ENCODE results near the gene TM4SF5. TPM values are rescaled to one million over a fixed set of nuclear protein-coding genes. Genes with fewer than 3 reads are reported as not detected.

The TM4SF5 gene
- total RNA-seq, 2 experiments from 2014 or later, result not detected

DNA sequence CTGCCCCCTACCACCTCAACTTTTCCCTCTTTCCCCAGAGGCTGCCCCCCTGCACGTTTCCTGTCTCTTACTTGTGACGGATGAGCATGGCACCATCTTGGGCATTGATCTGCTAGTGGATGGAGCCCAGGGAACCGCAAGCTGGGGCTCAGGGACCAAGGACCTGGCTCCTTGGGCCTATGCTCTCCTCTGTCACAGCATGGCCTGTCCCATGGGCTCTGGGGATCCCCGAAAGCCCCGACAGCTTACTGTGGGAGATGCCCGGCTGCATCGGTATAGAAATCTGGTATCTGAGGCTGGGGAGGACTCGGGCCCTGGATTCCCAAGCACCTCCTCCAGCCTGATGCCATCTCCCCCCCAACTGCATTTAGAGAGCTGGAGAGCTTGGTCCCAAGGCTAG lies 30.1 kb upstream of the TM4SF5 start:
- peaks cover 19% of the 10 kb centered on the region for H3K27me3 Mint-ChIP-seq

DNA sequence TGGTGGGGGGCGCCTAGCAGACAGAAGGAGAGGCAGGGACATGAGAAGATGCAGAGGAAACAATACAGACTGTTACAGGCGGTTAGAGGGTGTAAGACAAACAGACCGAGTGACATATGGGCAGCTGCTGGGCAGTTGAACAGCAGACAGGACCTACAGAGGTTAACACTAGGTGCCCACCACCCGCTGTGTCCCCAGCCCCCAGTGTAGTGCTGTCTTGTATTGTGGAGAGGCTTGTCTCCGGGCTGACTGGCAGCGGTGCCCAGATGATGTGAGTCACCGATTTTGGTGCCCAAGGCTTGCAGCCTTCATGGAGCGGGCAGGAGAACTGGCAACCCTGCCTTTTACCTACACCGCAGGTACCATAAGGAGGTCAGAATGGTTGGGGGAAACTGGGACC lies 29.6 kb upstream of the TM4SF5 start:
- H3K36me3 Mint-ChIP-seq (ENCODE audit: low read depth), result no peaks in the 10 kb centered on the region
- CTCF ChIA-PET, result interaction anchor here (0.6 kb wide), 1 partner anchor 175 kb away, joined by 3 read pairs; no protein-coding TSS in a partner anchor
- H3K4me1 Mint-ChIP-seq (ENCODE audit: low read depth), result peaks cover 19% of the 10 kb centered on the region
- H3K4me3 Mint-ChIP-seq, result no peak overlapping the region
- POLR2A ChIA-PET, result no interaction called here
- no peaks in the 10 kb centered on the region for H3K9me3 Mint-ChIP-seq
- ATAC-seq (no peak), DNase-seq (no peak)
- intact Hi-C loops (cut with micrococcal nuclease), result no loop called here
- TF ChIP-seq, protein P1, sequence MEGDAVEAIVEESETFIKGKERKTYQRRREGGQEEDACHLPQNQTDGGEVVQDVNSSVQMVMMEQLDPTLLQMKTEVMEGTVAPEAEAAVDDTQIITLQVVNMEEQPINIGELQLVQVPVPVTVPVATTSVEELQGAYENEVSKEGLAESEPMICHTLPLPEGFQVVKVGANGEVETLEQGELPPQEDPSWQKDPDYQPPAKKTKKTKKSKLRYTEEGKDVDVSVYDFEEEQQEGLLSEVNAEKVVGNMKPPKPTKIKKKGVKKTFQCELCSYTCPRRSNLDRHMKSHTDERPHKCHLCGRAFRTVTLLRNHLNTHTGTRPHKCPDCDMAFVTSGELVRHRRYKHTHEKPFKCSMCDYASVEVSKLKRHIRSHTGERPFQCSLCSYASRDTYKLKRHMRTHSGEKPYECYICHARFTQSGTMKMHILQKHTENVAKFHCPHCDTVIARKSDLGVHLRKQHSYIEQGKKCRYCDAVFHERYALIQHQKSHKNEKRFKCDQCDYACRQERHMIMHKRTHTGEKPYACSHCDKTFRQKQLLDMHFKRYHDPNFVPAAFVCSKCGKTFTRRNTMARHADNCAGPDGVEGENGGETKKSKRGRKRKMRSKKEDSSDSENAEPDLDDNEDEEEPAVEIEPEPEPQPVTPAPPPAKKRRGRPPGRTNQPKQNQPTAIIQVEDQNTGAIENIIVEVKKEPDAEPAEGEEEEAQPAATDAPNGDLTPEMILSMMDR (IDR thresholded peaks at IDR 0.05), result no peak
- peaks cover 19% of the 10 kb centered on the region for H3K27me3 Mint-ChIP-seq
- no peak overlapping the region for H3K27ac Mint-ChIP-seq

More for the DNA sequence above, 30.1 kb upstream of the TM4SF5 start:
- H3K9me3 Mint-ChIP-seq, result no peaks in the 10 kb centered on the region
- H3K4me3 Mint-ChIP-seq, result no peak overlapping the region
- H3K27ac Mint-ChIP-seq, result no peak overlapping the region
- ATAC-seq, result no peak
- DNase-seq, result no peak
- peaks cover 19% of the 10 kb centered on the region for H3K4me1 Mint-ChIP-seq (ENCODE audit: low read depth)
- ChIA-PET CTCF (interaction anchor here (0.9 kb wide), 1 partner anchor 161 kb away, joined by 4 read pairs; the partner anchor contains the start of gene CHRNE), POLR2A (no interaction called here)
- intact Hi-C loops (cut with micrococcal nuclease), result no loop called here
- no peaks in the 10 kb centered on the region for H3K36me3 Mint-ChIP-seq (ENCODE audit: low read depth)
- TF ChIP-seq, protein P1 (IDR thresholded peaks at IDR 0.05), result no peak

DNA sequence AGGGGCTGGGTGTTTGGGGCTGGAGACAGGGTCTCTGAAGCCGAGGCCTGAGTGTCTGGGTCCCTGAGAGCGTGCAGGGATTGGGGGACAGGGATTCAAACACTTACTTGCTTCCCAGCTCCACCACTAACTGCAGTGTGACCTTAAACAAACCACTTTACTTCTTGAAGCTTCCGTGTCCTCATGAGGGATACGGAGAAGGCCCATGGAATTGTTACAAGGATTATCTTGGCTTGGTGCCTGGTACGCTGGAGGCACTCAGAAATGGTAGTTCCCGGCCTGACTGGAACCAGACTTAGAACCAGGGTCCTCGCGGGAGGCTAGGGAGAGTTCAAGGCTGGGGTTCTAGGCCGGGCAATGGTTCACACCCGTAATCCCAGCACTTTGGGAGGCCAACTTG lies 29.1 kb upstream of the TM4SF5 start:
- ChIA-PET CTCF (interaction anchor here (0.6 kb wide), 1 partner anchor 175 kb away, joined by 3 read pairs; no protein-coding TSS in a partner anchor), POLR2A (interaction anchor here (0.6 to 1.2 kb wide), 2 partner anchors 10 to 12 kb away, joined by 3 read pairs; partner anchors contain the start of gene MED11)
- Mint-ChIP-seq H3K4me3 (no peak overlapping the region), H3K36me3 (ENCODE audit: low read depth) (no peaks in the 10 kb centered on the region), H3K27me3 (peaks cover 19% of the 10 kb centered on the region), H3K9me3 (no peaks in the 10 kb centered on the region), H3K4me1 (ENCODE audit: low read depth) (peaks cover 22% of the 10 kb centered on the region), H3K27ac (no peak overlapping the region)
- intact Hi-C loops (cut with micrococcal nuclease), result no loop called here
- ATAC-seq, result no peak
- TF ChIP-seq, protein P1 (IDR thresholded peaks at IDR 0.05), result no peak
- DNase-seq, result no peak

DNA sequence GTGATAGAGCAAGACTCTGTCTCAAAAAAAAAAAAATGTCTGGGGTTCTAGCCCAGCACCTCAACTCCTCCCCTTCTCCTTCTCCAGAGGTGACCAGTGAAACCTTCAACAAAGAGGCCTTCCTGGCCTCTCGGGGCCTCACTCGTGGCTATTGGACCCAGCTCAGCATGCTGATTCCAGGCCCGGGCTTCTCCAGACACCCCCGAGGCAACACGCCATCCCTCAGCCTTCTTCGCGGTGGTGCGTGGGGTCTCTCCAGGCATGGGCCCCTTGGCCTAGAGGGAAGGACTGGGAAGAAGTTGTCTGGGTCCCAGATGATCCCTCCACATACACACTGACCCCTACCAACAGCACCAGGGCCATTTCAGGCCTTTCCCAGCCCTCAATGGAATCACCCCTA lies 28.5 kb upstream of the TM4SF5 start:
- no peaks in the 10 kb centered on the region for H3K36me3 Mint-ChIP-seq (ENCODE audit: low read depth)
- peaks cover 24% of the 10 kb centered on the region for H3K4me1 Mint-ChIP-seq (ENCODE audit: low read depth)
- ATAC-seq, result no peak
- CTCF ChIA-PET, result interaction anchor here (1.2 kb wide), 1 partner anchor 14 kb away, joined by 4 read pairs; no protein-coding TSS in a partner anchor
- no peak overlapping the region for H3K27ac Mint-ChIP-seq
- H3K4me3 Mint-ChIP-seq, result no peak overlapping the region
- TF ChIP-seq, protein P1 (IDR thresholded peaks at IDR 0.05), result no peak
- intact Hi-C loops (cut with micrococcal nuclease), result no loop called here
- no peaks in the 10 kb centered on the region for H3K9me3 Mint-ChIP-seq
- no peak for DNase-seq
- POLR2A ChIA-PET, result interaction anchor here (0.6 to 1.2 kb wide), 2 partner anchors 11 to 12 kb away, joined by 3 read pairs; partner anchors contain the start of gene MED11
- H3K27me3 Mint-ChIP-seq, result peaks cover 17% of the 10 kb centered on the region

DNA sequence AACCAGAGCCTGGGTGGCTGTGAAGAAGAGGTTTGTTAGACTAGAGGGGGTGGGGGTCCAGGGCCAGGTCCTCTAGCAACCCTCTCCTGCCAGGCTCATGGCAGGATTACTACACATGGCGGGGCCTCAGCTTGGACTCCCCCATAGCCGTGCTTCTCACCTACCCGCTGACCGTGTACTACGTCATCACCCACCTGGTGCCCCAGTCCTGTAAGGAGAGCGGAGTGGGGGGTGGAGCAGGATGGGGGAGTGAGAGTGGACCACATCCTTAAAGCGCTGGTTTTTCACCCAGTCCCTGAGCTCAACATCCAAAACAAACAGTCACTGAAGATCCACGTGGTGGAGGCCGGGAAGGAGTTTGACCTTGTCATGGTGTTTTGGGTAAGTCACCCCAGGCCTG lies 27.8 kb upstream of the TM4SF5 start:
- Mint-ChIP-seq H3K36me3 (ENCODE audit: low read depth) (no peaks in the 10 kb centered on the region), H3K27me3 (peaks cover 11% of the 10 kb centered on the region), H3K9me3 (no peaks in the 10 kb centered on the region), H3K4me3 (no peak overlapping the region), H3K4me1 (ENCODE audit: low read depth) (peaks cover 20% of the 10 kb centered on the region), H3K27ac (no peak overlapping the region)
- intact Hi-C loops (cut with micrococcal nuclease), result no loop called here
- no peak for ATAC-seq
- CTCF ChIA-PET, result interaction anchor here (1.2 kb wide), 1 partner anchor 15 kb away, joined by 4 read pairs; no protein-coding TSS in a partner anchor
- TF ChIP-seq, protein P1 (IDR thresholded peaks at IDR 0.05), result no peak
- no peak for DNase-seq
- POLR2A ChIA-PET, result no interaction called here

Measured in activated CD8-positive, alpha-beta T cell treated with anti-CD3 and anti-CD28 coated beads for 36 hours (primary cell).